HTERT RPE-1 (cell line): Measurements from ENCODE around the gene PTPRJ.
"Not testable (repeated sequence)": the region's sequence is repeated elsewhere in the genome, so short reads cannot be mapped to it uniquely, and the experiment has no call there.

ENCODE experiments used
- in situ Hi-C: fragments of 300-500 bp; cut with MboI; formaldehyde crosslinking; loops from 4 replicates; pipeline ENCODE4 v1.14.3; 2020; ENCODE audit warnings: low sequenced_read_pairs

PTPRJ gene

GRCh38 chr11:47980088-47980906 lies at the start of gene PTPRJ:
TSS of gene PTPRJ (plus strand) at chr11:47980559. CDS start at chr11:47980913, 354 bp downstream.
- in situ Hi-C loops, result no loop called here

GRCh38 chr11:47932544-47932943 lies 47.8 kb upstream of the PTPRJ start:
- in situ Hi-C loops, result no loop called here

GRCh38 chr11:47933797-47934196 lies 46.6 kb upstream of the PTPRJ start:
- in situ Hi-C loops, result not testable (repeated sequence)

GRCh38 chr11:47938791-47939560 lies 41.4 kb upstream of the PTPRJ start:
- in situ Hi-C loops, result no loop called here

- in situ Hi-C loops, result no loop called here
Measured at GRCh38 chr11:47940904-47941649, 39.3 kb upstream of the PTPRJ start.

GRCh38 chr11:47941907-47942558 lies 38.3 kb upstream of the PTPRJ start:
- in situ Hi-C loops, result no loop called here

GRCh38 chr11:47943721-47944586 lies 36.4 kb upstream of the PTPRJ start:
- in situ Hi-C loops, result no loop called here

GRCh38 chr11:47944632-47945031 lies 35.7 kb upstream of the PTPRJ start:
- in situ Hi-C loops, result no loop called here

- in situ Hi-C loops, result no loop called here
Measured at GRCh38 chr11:47946682-47947559, 33.4 kb upstream of the PTPRJ start.

GRCh38 chr11:47948137-47948536 lies 32.2 kb upstream of the PTPRJ start:
- in situ Hi-C loops, result no loop called here

GRCh38 chr11:47949001-47949675 lies 31.2 kb upstream of the PTPRJ start:
- in situ Hi-C loops, result not testable (repeated sequence)

- in situ Hi-C loops, result no loop called here
Measured at GRCh38 chr11:47950396-47950795, 30.0 kb upstream of the PTPRJ start.

- in situ Hi-C loops, result not testable (repeated sequence)
Measured at GRCh38 chr11:47951504-47951903, 28.9 kb upstream of the PTPRJ start.

GRCh38 chr11:47955061-47955755 lies 25.2 kb upstream of the PTPRJ start:
- in situ Hi-C loops, result no loop called here

GRCh38 chr11:47960015-47960414 lies 20.3 kb upstream of the PTPRJ start:
- in situ Hi-C loops, result no loop called here

GRCh38 chr11:47961383-47961782 lies 19.0 kb upstream of the PTPRJ start:
- in situ Hi-C loops, result no loop called here

- in situ Hi-C loops, result no loop called here
Measured at GRCh38 chr11:47964546-47964945, 15.8 kb upstream of the PTPRJ start.
